ENCODE measurements around the gene NCKAP5. TPM values are rescaled to one million over a fixed set of nuclear protein-coding genes. Genes with fewer than 3 reads are reported as not detected.

The NCKAP5 gene
- polyA plus RNA-seq, 3 donors, result not detected

DNA sequence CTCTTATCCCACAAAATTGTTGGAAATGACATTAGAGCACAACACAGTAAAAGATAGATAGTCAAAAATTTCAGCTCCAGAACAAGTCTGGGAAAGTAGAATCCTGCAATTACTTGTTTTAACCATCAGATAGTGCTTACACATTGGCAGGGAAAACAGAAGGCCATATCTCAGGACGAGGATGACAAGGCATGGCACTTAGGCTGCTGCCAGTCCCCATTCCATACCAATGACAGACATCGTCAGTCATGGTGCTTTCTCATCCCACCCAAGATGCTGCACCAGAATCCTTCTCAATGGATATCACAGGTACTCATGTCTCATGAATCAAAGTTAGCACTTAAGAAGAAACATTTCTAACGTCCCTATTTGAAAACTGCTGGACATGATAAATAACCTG lies 187.3 kb downstream of the NCKAP5 start:
- TF ChIP-seq, protein P1, sequence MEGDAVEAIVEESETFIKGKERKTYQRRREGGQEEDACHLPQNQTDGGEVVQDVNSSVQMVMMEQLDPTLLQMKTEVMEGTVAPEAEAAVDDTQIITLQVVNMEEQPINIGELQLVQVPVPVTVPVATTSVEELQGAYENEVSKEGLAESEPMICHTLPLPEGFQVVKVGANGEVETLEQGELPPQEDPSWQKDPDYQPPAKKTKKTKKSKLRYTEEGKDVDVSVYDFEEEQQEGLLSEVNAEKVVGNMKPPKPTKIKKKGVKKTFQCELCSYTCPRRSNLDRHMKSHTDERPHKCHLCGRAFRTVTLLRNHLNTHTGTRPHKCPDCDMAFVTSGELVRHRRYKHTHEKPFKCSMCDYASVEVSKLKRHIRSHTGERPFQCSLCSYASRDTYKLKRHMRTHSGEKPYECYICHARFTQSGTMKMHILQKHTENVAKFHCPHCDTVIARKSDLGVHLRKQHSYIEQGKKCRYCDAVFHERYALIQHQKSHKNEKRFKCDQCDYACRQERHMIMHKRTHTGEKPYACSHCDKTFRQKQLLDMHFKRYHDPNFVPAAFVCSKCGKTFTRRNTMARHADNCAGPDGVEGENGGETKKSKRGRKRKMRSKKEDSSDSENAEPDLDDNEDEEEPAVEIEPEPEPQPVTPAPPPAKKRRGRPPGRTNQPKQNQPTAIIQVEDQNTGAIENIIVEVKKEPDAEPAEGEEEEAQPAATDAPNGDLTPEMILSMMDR (IDR thresholded peaks at IDR 0.05), result no peak
- no peaks in the 10 kb centered on the region for H3K36me3 Mint-ChIP-seq
- intact Hi-C loops (cut with micrococcal nuclease), result no loop called here

DNA sequence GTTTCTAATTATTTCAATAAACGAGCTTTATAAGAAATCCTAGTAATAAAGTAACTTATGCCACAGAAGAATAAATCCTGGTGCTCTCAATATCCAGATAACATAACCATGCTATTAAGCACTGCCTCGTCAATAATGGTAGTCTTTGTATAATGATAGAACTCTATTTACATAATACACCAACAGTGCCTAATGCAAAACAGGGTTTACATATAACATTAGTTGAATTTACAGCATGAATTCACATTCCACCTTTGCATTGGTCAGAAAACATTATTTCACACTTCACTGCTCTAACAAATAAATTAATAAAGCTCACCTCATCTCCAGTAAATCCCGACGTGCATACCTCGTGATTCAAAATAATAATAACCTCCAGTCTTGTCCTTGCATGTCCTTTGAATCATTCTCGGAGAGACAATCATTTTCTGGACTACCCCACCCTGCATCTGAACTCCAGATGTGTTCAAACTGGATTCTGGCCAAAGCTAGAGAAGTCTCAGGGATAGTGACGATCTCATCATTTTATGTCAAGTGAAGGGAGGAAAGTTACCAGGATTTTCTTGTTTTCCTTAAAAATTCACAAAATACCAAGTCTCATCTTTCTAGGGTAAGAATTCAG lies 189.2 kb downstream of the NCKAP5 start:
- DNase-seq, result no peak
- Histone ChIP-seq H3K9me3 (replicated peaks in 1 of 2; ENCODE audit: control insufficient read depth in 1 of 2, insufficient read depth in 1 of 2, low read length in 2 of 2) (no peaks in the 10 kb centered on the region), H3K36me3 (replicated peaks in 1 of 2; ENCODE audit: control insufficient read depth in 1 of 2, insufficient read depth in 2 of 2, low read length in 2 of 2) (no peaks in the 10 kb centered on the region), H3K4me1 (ENCODE audit: control insufficient read depth in 1 of 2, insufficient read depth in 2 of 2, low read length in 2 of 2) (no peaks in the 10 kb centered on the region), H3K4me3 (replicated peaks in 1 of 3; ENCODE audit: low read depth in 2 of 3, low read length in 3 of 3) (no peak overlapping the region), H3K4me2 (replicated peaks; ENCODE audit: extremely low read depth, low read length, poor library complexity, severe bottlenecking) (no peak overlapping the region), H3K27ac (ENCODE audit: low read depth in 1 of 2, low read length in 2 of 2) (no peak overlapping the region), H2AFZ (ENCODE audit: insufficient read depth, low read depth, low read length, poor library complexity, severe bottlenecking) (no peak overlapping the region), H3K27me3 (ENCODE audit: control insufficient read depth in 2 of 2, insufficient read depth in 2 of 2, low read length in 2 of 2) (no peaks in the 10 kb centered on the region), H3K9ac (ENCODE audit: insufficient read depth, low read length, poor library complexity, severe bottlenecking) (no peak overlapping the region), H4K20me1 (ENCODE audit: insufficient read depth, low read length) (no peaks in the 10 kb centered on the region), H3K79me2 (ENCODE audit: insufficient read depth, low read length) (no peaks in the 10 kb centered on the region)
- Mint-ChIP-seq H3K4me3 (no peak overlapping the region), H3K4me1 (no peaks in the 10 kb centered on the region), H3K27ac (no peak overlapping the region), H3K9me3 (peaks cover 0 to 7% (median 2%) of the 10 kb centered on the region in 7 donors), H3K27me3 (ENCODE audit: low read depth in 3 of 3) (peaks cover 0 to 4% (median 2%) of the 10 kb centered on the region in 3 donors), H3K36me3 (no peaks in the 10 kb centered on the region)
- 86% methylated on average over 3 of the region's 7 CpGs for WGBS (ENCODE audit: insufficient coverage)
- intact Hi-C loops (cut with micrococcal nuclease), result no loop called here
- TF ChIP-seq, protein P1 (IDR thresholded peaks at IDR 0.05), result no peak

More for the DNA sequence above, 187.3 kb downstream of the NCKAP5 start:
- Histone ChIP-seq H2AFZ (ENCODE audit: insufficient read depth, low read depth, low read length, poor library complexity, severe bottlenecking) (no peak overlapping the region), H3K27me3 (ENCODE audit: control insufficient read depth in 2 of 2, insufficient read depth in 2 of 2, low read length in 2 of 2) (no peaks in the 10 kb centered on the region), H3K79me2 (ENCODE audit: insufficient read depth, low read length) (no peaks in the 10 kb centered on the region), H3K9me3 (replicated peaks in 1 of 2; ENCODE audit: control insufficient read depth in 1 of 2, insufficient read depth in 1 of 2, low read length in 2 of 2) (no peaks in the 10 kb centered on the region), H3K4me1 (ENCODE audit: control insufficient read depth in 1 of 2, insufficient read depth in 2 of 2, low read length in 2 of 2) (no peaks in the 10 kb centered on the region), H3K4me2 (replicated peaks; ENCODE audit: extremely low read depth, low read length, poor library complexity, severe bottlenecking) (no peak overlapping the region), H3K4me3 (replicated peaks in 1 of 3; ENCODE audit: low read depth in 2 of 3, low read length in 3 of 3) (no peak overlapping the region), H3K9ac (ENCODE audit: insufficient read depth, low read length, poor library complexity, severe bottlenecking) (no peak overlapping the region), H3K36me3 (replicated peaks in 1 of 2; ENCODE audit: control insufficient read depth in 1 of 2, insufficient read depth in 2 of 2, low read length in 2 of 2) (no peaks in the 10 kb centered on the region), H3K27ac (ENCODE audit: low read depth in 1 of 2, low read length in 2 of 2) (no peak overlapping the region), H4K20me1 (ENCODE audit: insufficient read depth, low read length) (no peaks in the 10 kb centered on the region)
- H3K4me3 Mint-ChIP-seq, result no peak overlapping the region
- H3K9me3 Mint-ChIP-seq, result peaks cover 0 to 7% (median 3%) of the 10 kb centered on the region in 7 donors
- H3K4me1 Mint-ChIP-seq, result no peaks in the 10 kb centered on the region
- no peak overlapping the region for H3K27ac Mint-ChIP-seq
- 64% methylated on average over 2 of the region's 3 CpGs for WGBS (ENCODE audit: insufficient coverage)
- H3K27me3 Mint-ChIP-seq (ENCODE audit: low read depth in 3 of 3), result peaks cover 0 to 2% (median 1%) of the 10 kb centered on the region in 3 donors
- no peak for DNase-seq
